ENCODE data around the gene PTPN1.
"Not testable (repeated sequence)": the region's sequence is repeated elsewhere in the genome, so short reads cannot be mapped to it uniquely, and the experiment has no call there.

The PTPN1 gene

DNA sequence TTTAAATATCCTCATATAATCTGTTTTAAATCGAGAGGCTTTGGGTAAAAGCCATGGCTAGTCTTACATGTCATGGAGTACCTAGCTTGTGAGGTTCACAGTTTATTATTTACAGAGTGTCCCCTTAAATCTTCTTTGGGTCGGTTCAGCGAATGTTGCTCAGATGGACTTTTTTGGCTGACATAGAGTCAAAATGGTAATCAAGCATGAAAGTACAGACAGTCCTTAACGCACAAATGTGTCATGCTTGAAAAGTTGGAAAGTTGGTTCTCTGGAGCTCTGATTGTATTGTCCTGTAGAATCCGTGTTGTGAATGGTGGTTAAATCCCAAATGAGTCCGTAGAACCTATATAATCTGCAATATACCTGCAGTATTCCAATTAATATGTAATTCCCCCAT lies 22.0 kb downstream of the PTPN1 start:
- DNase-seq (ENCODE audit: low read depth) = no peak

DNA sequence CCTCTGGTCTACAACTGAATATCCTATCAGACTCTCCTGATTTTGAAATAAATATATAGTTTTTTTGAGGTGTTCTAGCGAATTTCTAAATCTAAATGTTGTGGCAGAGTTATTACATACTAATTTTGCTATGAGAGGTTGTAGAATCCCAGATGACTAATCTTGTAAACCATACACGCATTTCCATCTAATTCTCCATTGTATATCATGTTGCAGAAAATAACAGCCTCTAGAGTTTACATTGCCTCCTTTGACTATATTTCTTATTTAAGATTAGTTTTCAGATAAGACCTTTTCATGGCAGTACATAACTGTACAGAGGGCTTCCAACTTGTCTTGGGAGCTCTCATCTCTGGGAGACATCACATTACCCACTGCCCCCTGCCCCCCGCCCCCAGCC lies 22.9 kb downstream of the PTPN1 start:
- no peak for DNase-seq (ENCODE audit: low read depth)

DNA sequence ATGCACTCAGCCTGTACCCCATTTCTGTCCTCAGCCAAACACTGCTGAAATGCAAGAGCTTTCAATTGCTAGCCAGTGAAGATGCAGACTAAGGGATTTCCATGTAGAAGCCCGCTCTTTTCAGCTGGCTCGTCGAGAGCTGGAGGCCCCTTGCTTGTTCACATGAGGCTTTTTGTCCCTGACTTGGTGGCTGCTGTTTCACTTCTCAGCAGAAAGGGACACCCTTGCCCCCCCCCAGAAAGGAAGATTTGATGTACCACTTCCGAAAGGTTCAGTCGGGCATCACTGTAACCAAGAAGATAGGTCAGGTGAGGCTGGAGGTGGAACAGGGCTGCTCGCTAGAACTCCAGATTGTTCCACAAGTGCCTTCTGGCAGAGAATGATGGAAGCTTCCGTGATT lies 23.3 kb downstream of the PTPN1 start:
- no peak for DNase-seq (ENCODE audit: low read depth)

DNA sequence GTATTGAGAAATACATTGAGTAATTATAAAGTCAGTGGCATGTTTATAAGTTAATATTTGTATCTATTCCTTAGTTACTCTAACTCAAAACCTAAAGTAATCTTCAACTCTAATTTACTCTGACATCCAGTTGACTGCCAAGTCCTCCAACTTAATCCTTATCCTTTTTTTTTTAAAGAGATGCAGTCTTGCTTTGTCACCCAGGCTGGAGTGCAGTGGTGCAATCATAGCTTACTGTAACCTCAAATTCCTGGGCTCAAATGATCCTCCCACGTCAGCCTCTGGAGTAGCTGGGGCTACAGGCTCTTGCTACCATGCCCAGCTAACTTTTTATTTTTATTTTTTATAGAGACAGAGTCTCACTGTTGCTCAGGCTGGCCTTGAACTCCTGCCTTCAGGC lies 24.4 kb downstream of the PTPN1 start:
- no peak for DNase-seq (ENCODE audit: low read depth)

DNA sequence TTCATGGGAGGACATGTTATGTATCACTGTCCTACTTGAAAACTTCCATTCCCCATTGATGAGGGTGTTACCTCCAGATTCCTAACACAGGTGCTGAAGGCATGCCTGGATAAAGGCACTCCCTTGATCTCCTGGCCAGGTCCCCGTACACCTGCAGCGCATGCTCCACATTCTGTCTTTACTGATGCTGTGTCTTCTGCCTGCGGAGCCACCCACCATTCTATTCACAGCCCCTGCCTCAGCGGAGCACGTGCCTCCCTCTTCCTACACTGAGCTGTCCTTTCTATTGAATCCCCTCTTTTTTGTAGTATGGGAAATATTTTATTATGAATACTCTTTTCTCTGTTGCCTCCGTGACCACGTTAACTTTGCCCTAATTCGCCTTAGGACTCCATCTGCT lies 25.0 kb downstream of the PTPN1 start:
- DNase-seq (ENCODE audit: low read depth) = no peak

DNA sequence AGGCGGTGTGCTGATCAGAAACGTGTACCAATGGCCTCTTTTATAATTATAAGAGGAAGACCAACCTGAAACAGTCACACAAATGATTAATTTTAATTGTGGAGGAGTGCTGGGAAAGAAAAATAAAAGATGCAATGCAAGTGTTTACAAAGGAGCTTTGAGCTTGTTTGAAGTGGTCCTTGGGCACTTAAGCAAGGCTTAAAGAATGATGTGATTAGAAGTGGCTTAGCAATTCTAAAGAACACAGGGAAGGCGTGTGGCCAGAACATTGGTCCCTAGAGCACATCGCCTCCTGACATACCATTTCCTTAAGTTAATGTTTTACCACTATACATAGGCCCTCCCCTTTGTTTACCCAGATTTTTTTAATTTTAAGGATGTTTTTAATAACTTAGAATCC lies 26.1 kb downstream of the PTPN1 start:
- no peak for DNase-seq (ENCODE audit: low read depth)

DNA sequence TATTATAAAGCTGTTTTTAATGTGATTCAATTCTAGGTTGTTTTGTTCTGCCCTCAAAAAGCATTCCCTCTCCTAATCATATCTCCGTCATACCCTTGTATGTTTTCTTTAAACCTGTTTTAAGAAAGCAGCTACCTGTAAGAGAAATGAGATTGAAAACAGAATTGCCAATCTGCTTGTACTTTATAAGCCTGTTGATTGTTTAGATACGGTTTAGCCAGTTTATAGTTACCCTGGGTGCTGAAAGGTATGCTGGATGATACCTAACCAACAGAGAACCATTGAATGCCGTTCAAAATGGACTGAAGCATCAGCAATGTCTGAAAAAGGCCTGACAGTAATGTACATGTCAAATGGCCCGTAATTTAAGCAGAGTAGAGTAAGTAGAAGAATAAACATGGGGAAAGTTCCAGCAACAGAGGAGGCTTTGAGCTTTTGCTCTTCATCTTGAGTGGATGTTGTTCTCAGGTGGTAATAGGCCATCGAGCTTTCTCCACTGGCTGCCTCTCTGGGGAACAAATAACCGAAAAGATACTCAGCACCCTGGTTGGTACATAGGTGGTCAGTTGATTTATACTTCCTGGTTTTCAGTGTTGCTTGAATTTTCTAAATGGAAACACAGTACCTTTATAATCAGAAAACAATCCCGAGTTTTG lies 27.5 kb downstream of the PTPN1 start:
- no peak for DNase-seq (ENCODE audit: low read depth)

DNA sequence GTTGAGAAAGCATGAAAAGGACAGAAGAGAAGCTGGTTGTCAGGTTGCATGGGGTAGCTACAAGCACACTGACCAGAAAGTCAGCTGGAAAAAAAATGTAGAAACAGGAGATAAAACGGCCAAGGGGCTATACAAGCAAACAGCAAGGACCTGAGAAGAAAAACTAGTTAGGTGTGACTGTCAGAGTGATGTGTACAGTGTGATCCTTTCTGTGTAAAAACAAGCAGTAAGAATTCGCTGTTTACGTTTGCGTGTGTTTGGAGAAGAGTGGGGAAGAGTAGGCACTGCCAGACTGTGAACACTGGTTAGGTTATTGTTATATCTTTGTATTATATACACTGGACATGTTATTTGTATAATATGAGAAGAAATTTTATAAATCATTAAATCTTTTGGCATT lies 28.1 kb downstream of the PTPN1 start:
- no peak for DNase-seq (ENCODE audit: low read depth)

DNA sequence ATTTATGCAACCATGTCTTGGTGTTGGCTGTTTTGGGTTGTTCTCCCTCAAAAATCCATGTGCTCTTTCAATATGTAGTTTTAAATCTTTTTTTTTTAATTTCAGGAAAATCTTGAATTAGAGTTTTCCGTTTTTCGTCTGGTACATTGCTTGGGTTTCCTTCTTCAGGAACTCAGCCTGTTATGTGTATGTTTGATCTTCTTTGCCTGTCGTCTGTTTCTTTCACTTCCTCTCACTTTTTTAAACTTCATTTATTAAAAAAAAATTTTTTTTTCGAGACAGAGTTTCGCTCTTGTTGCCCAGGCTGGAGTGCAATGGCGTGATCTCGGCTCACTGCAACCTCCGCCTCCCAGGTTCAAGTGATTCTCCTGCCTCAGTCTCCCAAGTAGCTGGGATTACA lies 29.6 kb downstream of the PTPN1 start:
- not testable (repeated sequence) for DNase-seq (ENCODE audit: low read depth)

DNA sequence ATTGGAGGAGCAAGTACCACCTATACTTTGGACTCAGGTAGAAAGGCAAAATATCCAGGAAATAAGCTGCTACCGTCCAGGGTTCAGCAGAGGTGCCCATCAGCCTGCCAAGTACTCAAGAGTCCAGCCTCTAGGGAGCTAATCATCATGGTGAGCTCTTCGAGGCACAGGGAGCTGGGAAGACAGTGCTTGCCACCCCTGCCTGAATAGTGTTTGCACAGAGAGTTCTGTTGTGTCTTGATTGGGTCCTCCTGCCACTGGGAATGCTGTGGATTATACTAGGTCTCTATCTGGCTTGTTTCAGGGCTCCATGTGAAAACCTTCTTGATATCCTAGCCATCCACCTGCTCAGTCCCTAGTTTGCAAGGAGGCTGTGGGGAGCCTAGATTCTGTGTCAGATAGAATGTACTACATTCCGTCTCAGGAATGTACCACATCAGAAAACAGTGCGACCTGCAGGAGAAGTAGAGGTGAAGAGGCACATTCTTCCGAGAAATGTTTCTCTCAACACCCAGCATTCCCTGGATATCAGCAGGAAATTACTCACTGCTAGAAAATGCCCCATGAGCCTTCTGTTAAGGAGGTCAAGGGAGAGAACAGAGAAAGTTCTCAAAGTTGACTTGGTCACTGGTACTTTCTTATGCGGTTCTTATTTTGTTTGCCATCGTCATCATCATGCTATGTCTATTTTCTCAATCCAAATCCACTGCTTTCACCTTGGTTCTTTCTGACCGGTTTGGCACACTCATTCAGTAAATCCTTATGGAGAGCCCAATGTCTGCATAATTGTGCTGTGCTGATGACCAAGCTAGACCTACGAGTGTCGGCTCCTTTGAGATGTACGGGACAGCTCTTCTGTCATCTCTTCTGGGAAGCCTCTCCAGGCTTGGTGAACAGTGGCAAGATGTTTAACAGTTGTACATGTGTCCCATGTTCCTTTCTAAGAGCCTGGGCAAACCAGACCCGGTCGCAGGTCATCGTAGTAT lies 30.7 kb downstream of the PTPN1 start:
- no peak for DNase-seq (ENCODE audit: low read depth)

DNA sequence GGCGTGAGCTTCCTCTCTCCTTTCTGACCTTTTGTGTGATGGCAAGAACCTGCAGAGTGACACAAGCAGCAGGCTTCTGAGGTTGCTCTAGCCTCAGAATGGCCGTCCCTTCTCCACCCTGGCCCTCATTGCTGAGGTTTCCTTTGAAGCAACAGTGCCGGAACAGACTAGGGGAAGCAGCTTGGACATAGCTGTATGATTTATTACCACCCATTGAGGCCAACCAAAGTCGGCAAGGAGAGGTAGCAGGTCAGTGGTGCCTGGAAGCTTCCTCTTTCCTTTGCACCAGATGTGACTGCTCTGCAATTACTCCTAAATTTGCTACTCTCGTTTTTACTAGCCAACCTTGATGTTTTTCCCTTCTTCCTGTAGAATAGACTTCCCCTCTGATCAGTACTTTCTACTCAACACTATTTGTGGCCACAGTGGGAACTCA lies 31.4 kb downstream of the PTPN1 start:
- no peak for DNase-seq (ENCODE audit: low read depth)

DNA sequence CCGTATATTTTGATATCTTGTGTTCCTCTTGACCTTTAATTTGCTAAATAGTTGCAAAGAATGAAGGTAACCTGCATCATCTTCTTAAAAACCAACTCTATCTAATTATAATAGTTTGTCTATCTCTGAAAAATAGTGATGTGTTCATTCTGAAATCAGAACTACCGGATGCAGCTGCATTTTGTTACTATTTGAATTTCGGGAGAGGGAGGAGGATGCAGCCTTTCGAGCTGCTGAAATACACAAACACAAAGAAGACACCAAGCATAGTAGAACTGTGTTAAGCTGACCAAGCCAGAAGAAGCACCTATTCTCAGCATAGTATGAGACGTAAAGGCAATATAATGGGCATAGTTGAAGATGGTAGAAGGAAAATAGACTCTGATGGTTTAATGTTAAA lies 33.1 kb downstream of the PTPN1 start:
- DNase-seq (ENCODE audit: low read depth) = no peak

DNA sequence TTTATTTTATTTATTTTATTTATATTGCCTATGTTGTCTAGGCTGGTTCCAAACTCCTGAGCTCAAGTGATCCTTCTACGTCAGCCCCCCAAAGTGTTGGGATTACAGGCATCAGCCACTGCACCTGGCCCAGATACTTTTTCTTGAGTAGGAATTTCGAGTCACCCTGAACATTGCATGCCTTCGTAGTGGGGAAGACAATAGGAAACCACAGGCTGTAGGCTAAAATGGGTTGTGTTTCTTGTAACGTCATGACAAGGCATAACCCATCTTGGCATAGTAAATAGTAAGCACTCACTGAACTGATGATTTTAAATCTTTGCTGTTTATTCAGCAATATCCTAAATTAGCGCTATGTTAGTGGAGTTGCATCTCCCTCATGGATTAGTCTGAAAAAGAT lies 34.9 kb downstream of the PTPN1 start:
- DNase-seq (ENCODE audit: low read depth) = no peak

DNA sequence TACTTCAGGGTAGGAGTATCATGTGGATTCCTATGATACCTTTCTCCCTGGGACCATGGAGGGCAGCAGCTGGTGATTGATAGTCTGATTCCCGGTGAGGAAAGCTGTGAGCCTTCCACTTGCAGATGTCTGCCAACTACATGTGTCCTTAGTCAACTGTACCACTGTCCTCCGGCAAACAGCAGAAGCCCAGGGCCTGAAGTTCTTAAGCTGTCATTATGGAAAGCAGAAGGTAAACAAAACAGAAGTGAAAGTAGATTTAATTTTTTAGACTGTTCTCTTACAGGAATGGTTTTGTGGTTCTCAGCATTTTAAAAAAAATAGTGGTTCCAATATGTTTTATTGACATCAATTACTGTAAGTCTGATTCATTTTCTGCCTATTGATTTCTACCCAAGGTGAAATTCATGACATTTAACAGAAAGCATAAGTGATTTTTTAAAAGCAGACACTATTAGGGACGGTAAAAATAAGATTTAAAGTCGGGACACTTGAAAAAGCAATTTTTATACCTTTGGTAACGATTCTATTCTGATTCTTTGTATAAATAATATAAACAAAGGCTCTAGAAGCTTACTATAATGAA lies 36.6 kb downstream of the PTPN1 start:
- no peak for DNase-seq (ENCODE audit: low read depth)

DNA sequence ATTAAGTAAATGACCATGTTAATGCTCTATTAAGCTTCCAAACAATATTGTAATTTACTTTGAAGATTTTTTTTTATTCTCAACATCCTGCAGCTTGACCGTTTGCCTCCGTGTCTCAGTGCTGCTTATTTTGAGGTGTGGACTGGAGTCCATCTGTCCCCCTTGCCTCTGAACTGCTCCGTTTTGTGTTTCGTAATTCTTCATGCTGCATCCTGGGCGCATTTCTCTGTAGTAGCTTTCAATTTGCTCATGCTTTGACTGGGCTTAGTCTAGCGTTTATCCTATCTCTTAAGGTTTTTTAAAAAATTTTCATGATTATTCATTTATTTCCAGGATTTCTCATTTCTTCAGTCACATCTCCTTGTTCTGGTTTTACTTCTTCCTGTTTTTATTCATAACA lies 37.8 kb downstream of the PTPN1 start:
- DNase-seq (ENCODE audit: low read depth) = no peak

DNA sequence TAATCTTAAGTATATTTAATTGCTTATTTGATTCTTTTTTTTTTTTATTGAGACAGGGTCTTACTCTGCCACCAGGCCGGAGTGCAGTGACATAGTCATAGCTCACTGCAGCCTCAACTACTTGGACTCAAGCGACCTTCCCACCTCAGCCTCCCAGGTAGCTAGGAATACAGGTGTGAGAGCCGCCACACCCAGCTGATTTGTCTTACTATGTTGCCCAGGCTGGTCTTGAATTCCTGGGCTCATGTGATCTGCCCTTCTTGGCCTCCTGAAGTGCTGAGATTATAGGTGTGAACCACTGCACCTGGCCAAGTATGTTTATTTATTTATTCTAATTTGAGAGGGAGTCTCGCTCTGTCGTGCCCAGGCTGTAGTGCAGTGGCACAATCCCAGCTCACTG lies 38.2 kb downstream of the PTPN1 start:
- no peak for DNase-seq (ENCODE audit: low read depth)

DNA sequence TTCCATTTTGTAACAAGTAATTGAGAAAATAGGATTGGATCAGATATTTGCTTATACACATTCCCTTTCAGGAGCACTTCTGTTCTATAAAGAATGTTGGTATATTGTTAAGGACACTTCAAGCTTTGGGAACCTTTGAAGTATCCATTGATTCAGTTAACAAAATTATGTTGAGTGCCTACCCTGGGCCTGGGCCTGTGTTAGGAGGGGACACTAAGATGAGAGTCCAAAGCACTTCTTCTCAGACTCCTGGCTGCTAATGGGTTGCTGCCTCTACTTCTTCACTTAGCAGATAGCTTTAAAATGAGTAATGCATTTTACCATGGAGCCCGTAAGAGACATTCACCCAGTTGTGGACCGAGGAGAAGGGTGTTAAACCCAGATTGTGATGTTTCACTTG lies 40.3 kb downstream of the PTPN1 start:
- no peak for DNase-seq (ENCODE audit: low read depth)

DNA sequence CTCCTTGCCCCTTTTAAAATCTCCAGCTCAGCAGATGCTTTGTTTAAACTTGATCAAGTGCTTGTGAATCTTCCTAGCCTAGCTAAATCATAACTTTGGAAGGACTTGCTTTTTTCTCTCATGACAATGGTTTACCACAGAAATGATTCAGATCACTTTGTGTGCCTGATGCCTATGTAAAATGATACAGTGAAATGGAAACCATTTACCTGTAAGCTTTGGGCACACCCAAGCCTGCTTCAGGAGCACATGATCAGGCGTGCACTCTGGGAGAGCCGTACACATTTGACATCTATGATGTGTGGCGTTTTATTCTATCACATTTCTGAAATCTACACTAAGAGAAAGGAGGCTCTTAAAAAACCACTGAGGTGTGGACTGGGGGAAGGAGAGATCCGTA lies 41.1 kb downstream of the PTPN1 start:
- DNase-seq (ENCODE audit: low read depth) = no peak

DNA sequence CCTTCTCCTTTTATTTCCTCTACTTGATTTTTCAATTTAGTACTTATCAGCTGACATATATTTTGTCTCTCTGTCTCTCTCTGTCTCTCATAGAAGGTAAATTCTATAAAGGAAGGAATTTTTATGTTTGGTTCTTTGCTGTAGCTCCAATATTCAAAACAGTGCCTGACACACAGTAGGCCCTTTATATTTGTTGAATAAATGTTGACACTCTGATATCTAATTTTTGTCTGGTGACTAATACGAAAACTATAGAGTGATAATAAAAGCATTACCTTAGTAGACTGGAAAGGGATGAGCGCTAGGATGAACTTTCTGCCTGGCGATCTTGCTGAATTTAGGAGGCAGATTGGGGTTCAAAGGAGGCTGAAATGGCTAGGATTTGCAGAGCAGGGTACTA lies 42.8 kb downstream of the PTPN1 start:
- DNase-seq (ENCODE audit: low read depth) = no peak

DNA sequence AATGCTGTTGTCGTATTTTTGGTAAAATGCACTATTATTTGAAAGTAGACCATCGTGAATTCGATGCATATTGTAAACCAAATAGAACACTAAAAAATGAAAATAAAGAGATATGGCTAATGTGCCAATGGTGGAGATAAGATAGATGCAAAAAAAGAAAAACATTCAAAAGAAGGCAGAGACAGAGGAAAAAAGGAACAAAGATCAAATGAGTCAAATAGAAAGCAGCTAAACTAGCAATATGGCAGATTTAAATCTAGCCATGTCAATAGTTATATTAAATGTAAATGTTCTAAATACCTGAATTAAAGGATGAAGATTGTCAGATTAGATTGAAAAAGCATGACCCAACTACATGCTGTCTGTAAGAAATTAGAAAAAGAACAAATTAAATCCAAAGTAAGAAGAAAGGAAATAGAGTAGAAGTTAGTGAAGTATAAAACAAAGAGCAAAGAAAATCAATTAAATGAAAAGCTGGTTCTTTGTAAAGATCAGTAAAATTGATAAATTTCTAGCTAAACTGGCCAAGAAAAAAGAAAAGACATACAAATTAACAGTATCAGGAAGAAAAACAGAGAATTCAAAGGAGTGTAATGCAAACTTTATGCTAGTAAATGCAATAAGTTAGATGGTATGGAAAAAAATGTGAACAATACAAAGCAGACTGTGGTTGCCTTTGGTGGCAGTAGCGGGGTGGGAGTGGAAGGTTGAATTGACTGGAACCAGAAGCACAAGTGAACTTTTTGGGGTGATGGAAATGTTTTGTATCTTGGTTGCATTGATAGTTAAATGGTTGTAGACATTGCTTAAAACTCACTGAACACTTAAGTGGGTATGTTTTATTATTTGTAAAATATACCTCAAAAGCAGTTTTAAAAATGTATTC lies 44.8 kb downstream of the PTPN1 start:
- DNase-seq (ENCODE audit: low read depth) = no peak

DNA sequence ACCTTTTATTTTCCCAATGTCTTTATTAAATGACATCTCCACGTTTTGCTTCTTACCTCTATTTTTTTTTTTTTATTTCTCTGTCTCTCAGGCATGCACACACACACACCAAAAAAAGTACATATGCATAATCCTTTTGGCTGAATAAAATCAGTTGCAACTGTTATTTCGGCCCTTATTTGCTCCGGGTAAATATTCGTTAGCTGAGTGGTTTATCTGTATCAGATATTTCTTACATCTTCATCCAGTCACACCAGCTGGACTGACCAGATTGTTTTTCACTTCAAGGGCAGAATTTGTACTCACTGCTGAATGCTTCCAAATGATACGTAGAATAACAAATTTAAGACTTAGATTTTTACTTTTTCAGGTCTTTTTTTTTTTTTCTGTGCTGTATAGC lies 45.5 kb downstream of the PTPN1 start:
- no peak for DNase-seq (ENCODE audit: low read depth)

DNA sequence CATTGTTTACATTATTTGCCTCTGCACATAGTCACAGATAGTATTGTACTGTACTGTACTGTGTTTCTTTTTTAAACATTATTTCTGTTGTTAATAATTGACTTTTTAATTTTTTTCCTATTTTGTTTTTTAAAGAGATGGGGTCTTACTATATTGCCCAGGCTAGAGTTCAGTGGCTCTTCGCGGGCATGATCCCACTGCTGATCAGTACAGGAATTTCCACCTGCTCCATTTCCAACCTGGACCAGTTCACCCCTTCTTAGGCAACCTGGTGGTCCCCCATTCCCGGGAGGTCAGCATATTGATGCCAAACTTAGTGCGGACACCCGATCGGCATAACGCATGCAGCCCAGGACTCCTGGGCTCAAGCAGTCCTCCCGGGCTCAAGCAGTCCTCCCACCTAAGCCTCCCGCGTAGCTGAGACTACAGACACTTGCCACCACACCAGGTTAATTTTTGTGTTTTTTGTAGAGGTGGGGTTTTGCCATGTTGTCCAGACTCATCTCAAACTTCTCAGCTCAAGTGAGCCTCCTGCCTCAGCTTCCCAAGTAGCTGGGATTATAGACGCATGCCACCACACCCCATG lies 47.5 kb downstream of the PTPN1 start:
- DNase-seq (ENCODE audit: low read depth) = no peak

Data from activated T-helper 9 cell treated with anti-CD3 and anti-CD28 coated beads, Interleukin-2, amount 50 U/mL, for 16 hours (primary cell).